MCF 10A (cell line): ENCODE data around the gene CCDC197. TPM values are rescaled to one million over a fixed set of nuclear protein-coding genes. Genes with fewer than 3 reads are reported as not detected.

ENCODE experiments used
- BruUV-seq: library from RNA; stranded (reverse); fragments of 400-500 nt; replicated peaks from 2 replicates; lab custom pipeline; 2021; lab: Mats Ljungman, UMichigan
- CTCF ChIA-PET: fragments of 300-600 bp; sonication (Branson Sonifier 250); formaldehyde crosslinking; extraction: SDS; loops from one replicate; lab custom pipeline; 2021; ENCODE audit warnings: antibody characterized with exemption, inconsistent platforms; lab: Yijun Ruan, JAX
- POLR2A ChIA-PET: fragments of 300-600, 350-650 bp; sonication (Branson Sonifier 250); formaldehyde crosslinking; extraction: SDS; loops from one replicate; lab custom pipeline; 2020; ENCODE audit warnings: antibody characterized with exemption, inconsistent platforms; lab: Yijun Ruan, JAX
- DNase-seq: peaks from one replicate; pipeline ENCODE4 v3.0.0-alpha.2; 2018; ENCODE audit not compliant: unreplicated experiment
- H3K27ac Mint-ChIP-seq: one replicate; pipeline ENCODE4 v1.8.0; 2022; ENCODE audit warnings: mild to moderate bottlenecking, low read depth, mixed read lengths; ENCODE audit not compliant: unreplicated experiment
- H3K27me3 Mint-ChIP-seq: one replicate; pipeline ENCODE4 v1.8.0; 2022; ENCODE audit warnings: mixed read lengths; ENCODE audit not compliant: insufficient read depth, unreplicated experiment
- H3K36me3 Mint-ChIP-seq: one replicate; pipeline ENCODE4 v1.8.0; 2022; ENCODE audit warnings: mild to moderate bottlenecking, moderate library complexity, mixed read lengths; ENCODE audit not compliant: insufficient read depth, unreplicated experiment
- H3K4me1 Mint-ChIP-seq: one replicate; pipeline ENCODE4 v1.8.0; 2022; ENCODE audit warnings: mixed read lengths; ENCODE audit not compliant: insufficient read depth, unreplicated experiment
- H3K4me3 Mint-ChIP-seq: one replicate; pipeline ENCODE4 v1.8.0; 2022; ENCODE audit warnings: mild to moderate bottlenecking, moderate library complexity, mixed read lengths; ENCODE audit not compliant: unreplicated experiment
- H3K9me3 Mint-ChIP-seq: one replicate; pipeline ENCODE4 v1.8.0; 2022; ENCODE audit warnings: mixed read lengths; ENCODE audit not compliant: unreplicated experiment
- intact Hi-C: fragments of 100-400 bp; cut with micrococcal nuclease; formaldehyde crosslinking; loops from 2 replicates; pipeline ENCODE4 v1.14.1; 2022
- total RNA-seq: library from RNA; stranded (reverse); gene quantifications from 2 replicates; pipeline ENCODE4 v1.2.3, GENCODE V29; 2022
- TF ChIP-seq, protein P1 (sequence below): fragments of 200-600 bp; IDR thresholded peaks from one replicate; pipeline ENCODE4 v1.8.0; 2022; ENCODE audit warnings: antibody characterized with exemption, mild to moderate bottlenecking; ENCODE audit not compliant: unreplicated experiment

The CCDC197 gene
- total RNA-seq, 1 experiment from 2014 or later, result not detected

DNA sequence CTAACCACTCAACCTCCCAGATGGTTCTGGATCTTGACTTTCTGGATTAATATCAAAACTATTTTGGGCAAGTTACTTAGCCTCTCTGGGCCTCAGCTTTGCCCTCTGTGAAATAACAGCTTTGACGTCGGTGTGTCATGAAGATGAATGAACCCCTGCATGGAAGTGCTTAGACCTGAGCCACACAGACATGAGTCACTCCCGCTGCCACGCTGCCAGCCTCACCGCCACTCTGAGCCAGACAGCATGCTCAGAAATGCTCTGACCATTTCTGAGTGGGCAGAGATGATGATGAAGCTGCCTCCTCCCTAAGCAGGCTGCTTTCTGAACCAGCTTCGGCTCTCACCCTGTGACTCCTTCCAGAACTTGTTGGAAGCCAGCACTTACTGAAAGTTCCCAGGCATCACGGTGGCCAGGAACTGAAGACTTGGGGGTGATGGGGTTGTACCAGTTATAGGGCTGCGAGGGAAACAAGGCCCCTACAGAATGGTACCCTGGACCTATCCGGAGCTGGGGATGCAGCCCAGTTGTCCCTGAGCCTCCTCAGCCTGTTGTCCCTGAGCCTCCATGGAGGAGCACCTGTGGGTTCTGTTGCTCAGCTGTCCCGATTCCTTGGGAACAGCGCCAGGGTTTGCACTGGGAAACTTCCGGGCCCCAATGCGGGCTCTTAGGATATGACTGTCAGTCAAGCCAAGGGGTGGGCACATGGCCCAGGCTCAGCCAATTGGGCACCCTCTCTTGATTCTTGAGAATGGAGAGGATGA lies 2.0 kb upstream of the CCDC197 start:
- CTCF ChIA-PET, result interaction anchor here (1.1 to 1.8 kb wide), 3 partner anchors 59 to 341 kb away, joined by 3 to 7 read pairs (median 3); no protein-coding TSS in a partner anchor
- Mint-ChIP-seq H3K4me1 (peaks cover 14% of the 10 kb centered on the region), H3K27me3 (no peaks in the 10 kb centered on the region), H3K36me3 (no peaks in the 10 kb centered on the region), H3K27ac (peak overlapping the region; percentile 9), H3K9me3 (no peaks in the 10 kb centered on the region), H3K4me3 (no peak overlapping the region)
- POLR2A ChIA-PET, result no interaction called here
- DNase-seq, result peak; percentile 86
- TF ChIP-seq, protein P1, sequence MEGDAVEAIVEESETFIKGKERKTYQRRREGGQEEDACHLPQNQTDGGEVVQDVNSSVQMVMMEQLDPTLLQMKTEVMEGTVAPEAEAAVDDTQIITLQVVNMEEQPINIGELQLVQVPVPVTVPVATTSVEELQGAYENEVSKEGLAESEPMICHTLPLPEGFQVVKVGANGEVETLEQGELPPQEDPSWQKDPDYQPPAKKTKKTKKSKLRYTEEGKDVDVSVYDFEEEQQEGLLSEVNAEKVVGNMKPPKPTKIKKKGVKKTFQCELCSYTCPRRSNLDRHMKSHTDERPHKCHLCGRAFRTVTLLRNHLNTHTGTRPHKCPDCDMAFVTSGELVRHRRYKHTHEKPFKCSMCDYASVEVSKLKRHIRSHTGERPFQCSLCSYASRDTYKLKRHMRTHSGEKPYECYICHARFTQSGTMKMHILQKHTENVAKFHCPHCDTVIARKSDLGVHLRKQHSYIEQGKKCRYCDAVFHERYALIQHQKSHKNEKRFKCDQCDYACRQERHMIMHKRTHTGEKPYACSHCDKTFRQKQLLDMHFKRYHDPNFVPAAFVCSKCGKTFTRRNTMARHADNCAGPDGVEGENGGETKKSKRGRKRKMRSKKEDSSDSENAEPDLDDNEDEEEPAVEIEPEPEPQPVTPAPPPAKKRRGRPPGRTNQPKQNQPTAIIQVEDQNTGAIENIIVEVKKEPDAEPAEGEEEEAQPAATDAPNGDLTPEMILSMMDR, result no peak
- BruUV-seq, result no TSS peak
- intact Hi-C loops, result loop anchor here (1.0 kb wide), 1 partner anchor 36 kb away; no protein-coding TSS in a partner anchor

DNA sequence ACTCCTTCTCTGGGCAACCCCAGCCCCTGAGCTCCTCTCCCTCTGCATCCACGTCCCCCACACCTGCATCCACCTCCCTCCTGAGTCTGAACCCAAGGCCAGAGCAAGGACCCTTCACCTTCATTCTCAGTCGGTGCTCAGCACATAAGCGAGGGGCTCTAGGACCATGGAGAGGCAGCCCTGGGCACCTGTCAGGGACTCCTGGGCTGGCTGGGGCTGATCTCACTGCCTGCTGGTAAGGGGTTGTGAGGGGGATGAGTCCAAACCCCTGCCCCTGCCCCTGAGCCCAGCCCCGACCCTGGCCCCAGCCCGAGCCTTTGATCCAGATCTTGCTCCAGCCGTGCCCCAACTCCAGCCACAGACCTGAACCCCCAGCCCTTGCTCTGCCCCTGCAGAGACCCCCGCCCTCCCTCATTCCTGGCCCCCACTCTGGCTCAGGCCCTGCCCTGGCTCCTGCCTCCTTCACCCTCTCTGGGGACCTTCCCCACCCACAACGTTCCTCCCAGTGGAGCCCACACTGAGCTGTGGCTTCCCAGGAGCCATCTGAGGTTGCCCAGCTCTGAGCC lies 888 bp upstream of the CCDC197 start:
- Mint-ChIP-seq H3K27ac (no peak overlapping the region), H3K27me3 (no peaks in the 10 kb centered on the region), H3K4me3 (no peak overlapping the region), H3K4me1 (peaks cover 14% of the 10 kb centered on the region), H3K9me3 (no peaks in the 10 kb centered on the region), H3K36me3 (no peaks in the 10 kb centered on the region)
- no TSS peak for BruUV-seq
- intact Hi-C loops, result no loop called here
- CTCF ChIA-PET, result interaction anchor here (0.7 to 1.8 kb wide), 4 partner anchors 9 to 342 kb away, joined by 3 to 7 read pairs (median 3); no protein-coding TSS in a partner anchor
- TF ChIP-seq, protein P1, result no peak
- POLR2A ChIA-PET, result no interaction called here
- DNase-seq, result no peak

DNA sequence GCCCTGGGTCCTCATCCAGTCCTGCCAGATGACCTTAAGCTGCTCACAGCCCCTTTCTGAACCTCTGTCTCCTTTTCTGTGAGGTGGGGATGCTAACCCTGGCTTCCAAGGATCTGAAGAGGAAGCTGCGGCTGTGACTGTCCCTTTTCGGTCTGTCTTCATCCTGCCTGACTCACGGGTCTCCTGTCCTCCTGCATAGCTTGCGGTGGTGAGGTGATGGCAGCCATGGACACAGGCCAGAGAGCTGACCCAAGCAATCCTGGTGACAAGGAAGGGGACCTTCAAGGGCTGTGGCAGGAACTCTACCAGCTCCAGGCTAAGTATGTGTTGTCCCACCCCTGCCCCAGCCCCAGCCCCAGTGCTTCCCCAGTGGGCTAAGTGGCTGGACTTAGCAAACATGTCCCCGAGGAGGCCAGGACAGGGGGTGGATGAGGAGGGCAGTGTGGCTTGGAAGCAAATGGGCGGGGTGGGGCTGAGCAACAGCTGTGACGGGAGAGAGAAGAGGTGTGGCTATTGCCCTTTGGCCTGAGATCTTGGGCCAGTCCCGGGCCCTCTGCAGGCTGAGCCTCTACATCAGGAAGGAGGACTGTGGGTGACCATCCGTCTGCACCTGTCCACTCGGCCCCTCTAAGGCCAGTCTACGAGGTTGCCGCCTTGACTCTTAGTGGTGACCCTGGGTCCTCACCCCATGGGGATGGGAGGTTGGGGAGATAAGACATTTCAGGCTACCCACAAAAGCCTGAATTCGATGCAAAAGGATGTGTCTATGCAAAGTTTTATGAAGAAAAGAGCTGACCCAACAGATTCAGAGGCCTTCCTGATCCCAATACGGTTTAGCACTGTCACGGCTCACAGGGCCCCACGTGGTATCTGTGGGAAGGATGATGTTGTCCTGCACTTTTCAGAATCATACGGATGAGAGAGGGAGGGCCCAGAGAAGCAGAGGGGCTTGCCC lies 1.1 kb downstream of the CCDC197 start:
- Mint-ChIP-seq H3K4me3 (no peak overlapping the region), H3K27me3 (peaks cover 3% of the 10 kb centered on the region), H3K36me3 (no peaks in the 10 kb centered on the region), H3K9me3 (no peaks in the 10 kb centered on the region), H3K4me1 (peaks cover 19% of the 10 kb centered on the region), H3K27ac (peak overlapping the region; percentile 35)
- no TSS peak for BruUV-seq
- TF ChIP-seq, protein P1, result no peak
- DNase-seq, result no peak
- CTCF ChIA-PET, result interaction anchor here (0.5 to 1.8 kb wide), 6 partner anchors 39 to 776 kb away, joined by 3 to 7 read pairs (median 4); no protein-coding TSS in a partner anchor
- POLR2A ChIA-PET, result no interaction called here
- intact Hi-C loops, result no loop called here
